ENCODE results near the gene MX1. TPM values are rescaled to one million over a fixed set of nuclear protein-coding genes. Genes with fewer than 3 reads are reported as not detected.
A peak's percentile ranks its signal among the peaks of the same experiment; 100 is the strongest.

The MX1 gene
- polyA plus RNA-seq, 1 donor from 2014 or later = 0.07 TPM

- Histone ChIP-seq H3K9ac (ENCODE audit: low read length) (no peak overlapping the region), H3K27me3 (ENCODE audit: insufficient read depth, low read depth, low read length) (peaks cover 27% of the 10 kb centered on the region), H3K79me2 (replicated peaks; ENCODE audit: insufficient read depth, low read length) (no peaks in the 10 kb centered on the region), H3K36me3 (ENCODE audit: insufficient read depth, low read length) (no peaks in the 10 kb centered on the region), H4K20me1 (ENCODE audit: insufficient read depth) (no peaks in the 10 kb centered on the region), H3K27ac (ENCODE audit: low read length) (no peak overlapping the region), H2AFZ (ENCODE audit: low read depth, low read length) (no peak overlapping the region), H3K9me2 (ENCODE audit: insufficient read depth, low read length) (no peaks in the 10 kb centered on the region), H3K9me3 (ENCODE audit: low read length) (no peaks in the 10 kb centered on the region), H3K4me3 (ENCODE audit: low read length) (peak overlapping the region; percentile 60), H3K4me2 (ENCODE audit: low read length) (no peak overlapping the region), H3F3A (ENCODE audit: insufficient read depth, low read length, poor library complexity, severe bottlenecking) (no peaks in the 10 kb centered on the region)
- TF ChIP-seq SMC3 (conservative IDR thresholded peaks at IDR 0.05; ENCODE audit: poor library complexity) (no peak), EP300 (conservative IDR thresholded peaks at IDR 0.05; ENCODE audit: poor library complexity, severe bottlenecking) (no peak), RAD21 (conservative IDR thresholded peaks at IDR 0.05) (no peak), MXI1 (conservative IDR thresholded peaks at IDR 0.05; ENCODE audit: poor library complexity, severe bottlenecking) (no peak)
These were observed 468 bp upstream of the MX1 start for GRCh38 chr21:41425588-41425953.

- H3K4me3 ChIP-seq (ENCODE audit: low read length) = peak overlapping the region; percentile 60
- no peak overlapping the region for H3K4me2 ChIP-seq (ENCODE audit: low read length)
- H4K20me1 ChIP-seq (ENCODE audit: insufficient read depth) = no peaks in the 10 kb centered on the region
- H3F3A ChIP-seq (ENCODE audit: insufficient read depth, low read length, poor library complexity, severe bottlenecking) = no peaks in the 10 kb centered on the region
- no peak overlapping the region for H3K27ac ChIP-seq (ENCODE audit: low read length)
- H3K9me2 ChIP-seq (ENCODE audit: insufficient read depth, low read length) = no peaks in the 10 kb centered on the region
- H3K9ac ChIP-seq (ENCODE audit: low read length) = no peak overlapping the region
- TF ChIP-seq EP300 (conservative IDR thresholded peaks at IDR 0.05; ENCODE audit: poor library complexity, severe bottlenecking) = no peak
- no peak for TF ChIP-seq TAF1 (IDR thresholded peaks at IDR 0.05; ENCODE audit: low read depth)
- no peak for TF ChIP-seq EZH2 (IDR thresholded peaks at IDR 0.05; ENCODE audit: borderline replicate concordance, insufficient read depth, low read length, poor library complexity, severe bottlenecking)
- TF ChIP-seq REST (IDR thresholded peaks at IDR 0.05; ENCODE audit: borderline replicate concordance) = no peak
- no peak for TF ChIP-seq CTCF (IDR thresholded peaks at IDR 0.05; ENCODE audit: poor library complexity, severe bottlenecking)
- no peak for TF ChIP-seq SMC3 (conservative IDR thresholded peaks at IDR 0.05; ENCODE audit: poor library complexity)
- TF ChIP-seq MXI1 (conservative IDR thresholded peaks at IDR 0.05; ENCODE audit: poor library complexity, severe bottlenecking) = no peak
- no peak for TF ChIP-seq POLR2AphosphoS5 (IDR thresholded peaks at IDR 0.05)
- no peak for TF ChIP-seq RAD21 (conservative IDR thresholded peaks at IDR 0.05)
- no peaks in the 10 kb centered on the region for H3K79me2 ChIP-seq (replicated peaks; ENCODE audit: insufficient read depth, low read length)
- no peaks in the 10 kb centered on the region for H3K36me3 ChIP-seq (ENCODE audit: insufficient read depth, low read length)
- no peaks in the 10 kb centered on the region for H3K9me3 ChIP-seq (ENCODE audit: low read length)
- peaks cover 27% of the 10 kb centered on the region for H3K27me3 ChIP-seq (ENCODE audit: insufficient read depth, low read depth, low read length)
- H2AFZ ChIP-seq (ENCODE audit: low read depth, low read length) = no peak overlapping the region
These were observed 801 bp downstream of the MX1 start for GRCh38 chr21:41426676-41427404.
